Spleen (tissue), 11 donors: ENCODE results near the gene JARID2. TPM values are rescaled to one million over a fixed set of nuclear protein-coding genes. Genes with fewer than 3 reads are reported as not detected.

Experiments
- DNase-seq: peaks from one replicate; pipeline ENCODE4 v3.0.0-alpha.2; 2020
- H3K27ac ChIP-seq, 8 donors: fragments of 200-600 bp; sonication (generic) in 7 of 8; 1 replicate in 4 of 8; 2 replicates in 4 of 8; pipeline versions ENCODE4 v1.5.0 to v1.8.0; 2016 to 2021; ENCODE audit warnings: inconsistent platforms in 4 of 8, mild to moderate bottlenecking in 4 of 8, moderate library complexity in 1 of 8
- H3K27me3 ChIP-seq, 7 donors: fragments of 200-600 bp; sonication (generic) in 6 of 7; replicated peaks in 1 of 7; 1 replicate in 4 of 7; 2 replicates in 3 of 7; pipeline versions ENCODE4 v1.5.0 to v1.8.0; 2016 to 2021; ENCODE audit warnings: inconsistent platforms in 3 of 7, mild to moderate bottlenecking in 1 of 7
- H3K36me3 ChIP-seq, 6 donors: fragments of 200-600 bp; sonication (generic) in 5 of 6; 1 replicate in 4 of 6; 2 replicates in 2 of 6; pipeline versions ENCODE4 v1.5.0 to v1.8.0; 2016 to 2021; ENCODE audit warnings: inconsistent platforms in 2 of 6
- H3K4me1 ChIP-seq, 6 donors: fragments of 200-600 bp; sonication (generic) in 5 of 6; 1 replicate in 3 of 6; 2 replicates in 3 of 6; pipeline versions ENCODE4 v1.5.0 to v1.8.0; 2016 to 2021; ENCODE audit warnings: inconsistent platforms in 3 of 6
- H3K4me3 ChIP-seq, 8 donors: fragments of 200-600 bp; sonication (generic) in 7 of 8; 1 replicate in 4 of 8; 2 replicates in 4 of 8; pipeline versions ENCODE4 v1.5.0 to v1.8.0; 2016 to 2021; ENCODE audit warnings: inconsistent platforms in 4 of 8, mild to moderate bottlenecking in 4 of 8, moderate library complexity in 2 of 8
- H3K9me3 ChIP-seq, 8 donors: fragments of 200-600 bp; sonication (generic) in 7 of 8; 1 replicate in 4 of 8; 2 replicates in 4 of 8; pipeline versions ENCODE4 v1.5.0 to v1.8.0; 2016 to 2021; ENCODE audit warnings: inconsistent platforms in 4 of 8
- CTCF ChIP-seq, 11 experiments: fragments of 200-600 bp in 7 of 11; fragments of 450-650 bp in 4 of 11; sonication (generic) in 4 of 11; IDR thresholded peaks in 8 of 11; conservative IDR thresholded peaks in 3 of 11; 1 replicate in 7 of 11; 2 replicates in 4 of 11; pipeline versions ENCODE4 v1.4.0 to v1.8.0; 2016 to 2021; ENCODE audit warnings: antibody characterized with exemption in 11 of 11, inconsistent platforms in 4 of 11, mild to moderate bottlenecking in 1 of 11
- POLR2A ChIP-seq, 3 donors: fragments of 450-650 bp; IDR thresholded peaks; one replicate each; pipeline ENCODE4 v1.5.1; 2017; ENCODE audit warnings: antibody characterized with exemption in 3 of 3, mild to moderate bottlenecking in 1 of 3
- POLR2AphosphoS5 ChIP-seq, 3 donors: sonication (generic); formaldehyde crosslinking; IDR thresholded peaks; one replicate each; pipeline ENCODE4 v1.5.1; 2017; ENCODE audit warnings: antibody characterized with exemption in 3 of 3
- WGBS, 5 donors: extraction: QIAGEN DNeasy Blood & Tissue Kit in 3 of 5; methylation state at CpG; one replicate each; pipeline versions ENCODE4 v1.1.5 to v1.1.7; 2013 to 2018; 5-methylcytosine and 5-hydroxymethylcytosine counted together
- intact Hi-C: fragments of 100-400 bp; cut with DNase I; formaldehyde crosslinking; loops from one replicate; pipeline ENCODE4 v1.15.0; 2023; ENCODE audit warnings: low total_unique reads
- polyA plus RNA-seq, 3 donors: library from polyadenylated mRNA; stranded (reverse); fragments of 200-250 nt; gene quantifications; one replicate each; pipeline ENCODE4 v1.2.1, GENCODE V29; 2013
- total RNA-seq, 7 donors: library from RNA; depleted of rRNA in 3 of 7; stranded (reverse); fragments of >200 nt in 3 of 7; fragmentation: NEBNext Ultra II Directional in 4 of 7; extraction: Animal tissue kit (Norgen Biotek cat#: 25700) in 4 of 7; gene quantifications; one replicate each; pipeline versions ENCODE4 v1.1.0 to v1.2.1, GENCODE V29; 2016 to 2021
- donor health status: healthy with polysubstance abuse.
- donor health status: DM: no; HTN: no; CAD: no; lungs with moderate emphysema.
- donor health status: DM: no; HTN: no; CAD: no.
- donor health status: Bipolar disorder and iron deficiency.
- donor health status: healthy.
- donor health status: DM: no; HTN: no; CAD: no.
- donor health status: DM: yes; HTN: yes; CAD: no.

JARID2 gene
- total and polyA plus RNA-seq, 10 donors: 4.4 to 27.1 (median 20.6) TPM

- 98% methylated on average over 9 of the region's 9 CpGs for WGBS, 5 donors
- no peaks in the 10 kb centered on the region for H3K9me3 ChIP-seq
- intact Hi-C loops: no loop called here
- H3K4me1 ChIP-seq: peaks cover 5 to 98% (median 74%) of the 10 kb centered on the region in 6 donors
- no peak for DNase-seq
- H3K27ac ChIP-seq: no peak overlapping the region
- H3K36me3 ChIP-seq: no peaks in the 10 kb centered on the region
- H3K4me3 ChIP-seq: no peak overlapping the region
- H3K27me3 ChIP-seq: no peaks in the 10 kb centered on the region
- no peak for TF ChIP-seq POLR2AphosphoS5 (IDR thresholded peaks at IDR 0.05)
- no peak for TF ChIP-seq POLR2A (IDR thresholded peaks at IDR 0.05)
Measured at GRCh38 chr6:15360300-15360699, 114.4 kb downstream of the JARID2 start.

GRCh38 chr6:15361197-15361596 is 115.3 kb downstream of the JARID2 start:
- no peak overlapping the region for H3K27ac ChIP-seq
- 54 to 83% (median 69%) methylated on average over 3 of the region's 3 CpGs for WGBS, 5 donors
- H3K4me3 ChIP-seq: no peak overlapping the region
- no peaks in the 10 kb centered on the region for H3K36me3 ChIP-seq
- peaks cover 11 to 98% (median 74%) of the 10 kb centered on the region in 6 donors for H3K4me1 ChIP-seq
- DNase-seq: no peak
- no peaks in the 10 kb centered on the region for H3K9me3 ChIP-seq
- intact Hi-C loops: no loop called here
- no peak for TF ChIP-seq POLR2A (IDR thresholded peaks at IDR 0.05)
- TF ChIP-seq CTCF (IDR thresholded peaks at IDR 0.05 in 8 of 11, conservative IDR thresholded peaks at IDR 0.05 in 3 of 11): no peak
- no peak for TF ChIP-seq POLR2AphosphoS5 (IDR thresholded peaks at IDR 0.05)
- no peaks in the 10 kb centered on the region for H3K27me3 ChIP-seq

GRCh38 chr6:15362274-15363160 is 116.6 kb downstream of the JARID2 start:
- intact Hi-C loops: no loop called here
- Histone ChIP-seq H3K4me3 (no peak overlapping the region), H3K9me3 (no peaks in the 10 kb centered on the region), H3K27ac (no peak overlapping the region), H3K4me1 (peaks cover 14 to 98% (median 79%) of the 10 kb centered on the region in 6 donors), H3K27me3 (no peaks in the 10 kb centered on the region), H3K36me3 (no peaks in the 10 kb centered on the region)
- DNase-seq: no peak
- TF ChIP-seq POLR2AphosphoS5 (IDR thresholded peaks at IDR 0.05) (no peak), POLR2A (IDR thresholded peaks at IDR 0.05) (no peak), CTCF (IDR thresholded peaks at IDR 0.05 in 8 of 11, conservative IDR thresholded peaks at IDR 0.05 in 3 of 11) (no peak)
- 68 to 80% (median 72%) methylated on average over 9 of the region's 9 CpGs for WGBS, 5 donors

GRCh38 chr6:15363164-15363522 is 117.3 kb downstream of the JARID2 start:
- TF ChIP-seq CTCF (IDR thresholded peaks at IDR 0.05 in 8 of 11, conservative IDR thresholded peaks at IDR 0.05 in 3 of 11) (no peak), POLR2AphosphoS5 (IDR thresholded peaks at IDR 0.05) (no peak), POLR2A (IDR thresholded peaks at IDR 0.05) (no peak)
- WGBS, 5 donors: 75 to 95% (median 83%) methylated on average over 3 of the region's 3 CpGs
- H3K4me1 ChIP-seq: peaks cover 14 to 98% (median 80%) of the 10 kb centered on the region in 6 donors
- intact Hi-C loops: no loop called here
- H3K27me3 ChIP-seq: no peaks in the 10 kb centered on the region
- no peak for DNase-seq
- H3K27ac ChIP-seq: no peak overlapping the region
- no peak overlapping the region for H3K4me3 ChIP-seq
- no peaks in the 10 kb centered on the region for H3K9me3 ChIP-seq
- H3K36me3 ChIP-seq: no peaks in the 10 kb centered on the region
